Thoracic aorta (tissue), 2 donors: ENCODE measurements around the gene EGFL7. TPM values are rescaled to one million over a fixed set of nuclear protein-coding genes. Genes with fewer than 3 reads are reported as not detected.

ENCODE experiments used
- ATAC-seq: fragments of 150-250 bp; one replicate; pipeline ENCODE4 v1.8.0; 2017; ENCODE audit warnings: low read depth; ENCODE audit not compliant: insufficient number of reproducible peaks, low FRiP score
- DNase-seq: peaks from one replicate; pipeline ENCODE4 v3.0.0-alpha.2; 2020; ENCODE audit warnings: low spot score
- H3K27ac ChIP-seq, 2 donors: fragments of 200-600 bp; sonication (generic); 1 replicate in 1 of 2; 2 replicates in 1 of 2; pipeline ENCODE4 v1.5.1; 2016; ENCODE audit warnings: mild to moderate bottlenecking in 2 of 2, moderate library complexity in 2 of 2
- H3K27me3 ChIP-seq: fragments of 200-600 bp; sonication (generic); replicated peaks from 2 replicates; pipeline ENCODE4 v1.6.0; 2016; ENCODE audit warnings: mild to moderate bottlenecking; ENCODE audit not compliant: insufficient read depth
- H3K36me3 ChIP-seq: fragments of 200-600 bp; sonication (generic); one replicate; pipeline ENCODE4 v1.5.1; 2016
- H3K4me1 ChIP-seq, 2 donors: fragments of 200-600 bp; sonication (generic); 1 replicate in 1 of 2; 2 replicates in 1 of 2; pipeline versions ENCODE4 v1.5.1 to v1.6.0; 2016; ENCODE audit warnings: low read depth in 2 of 2, mild to moderate bottlenecking in 1 of 2; ENCODE audit not compliant: control insufficient read depth in 1 of 2
- H3K4me3 ChIP-seq: fragments of 200-600 bp; sonication (generic); 2 replicates; pipeline ENCODE4 v1.5.1; 2016; ENCODE audit warnings: mild to moderate bottlenecking
- H3K9me3 ChIP-seq: fragments of 200-600 bp; sonication (generic); 2 replicates; pipeline ENCODE4 v1.5.1; 2016
- total RNA-seq, 2 donors: library from RNA; depleted of rRNA; stranded (reverse); fragments of >200 nt; gene quantifications; one replicate each; pipeline versions ENCODE4 v1.1.0 to v1.2.3, GENCODE V29; 2016
- TF ChIP-seq, protein P1 (sequence below): fragments of 200-600 bp; sonication (generic); IDR thresholded peaks from one replicate; pipeline ENCODE4 v1.5.1; 2019; ENCODE audit warnings: antibody characterized with exemption

The EGFL7 gene
- total RNA-seq, 2 donors from 2014 or later, result 42.0 to 56.5 TPM

DNA sequence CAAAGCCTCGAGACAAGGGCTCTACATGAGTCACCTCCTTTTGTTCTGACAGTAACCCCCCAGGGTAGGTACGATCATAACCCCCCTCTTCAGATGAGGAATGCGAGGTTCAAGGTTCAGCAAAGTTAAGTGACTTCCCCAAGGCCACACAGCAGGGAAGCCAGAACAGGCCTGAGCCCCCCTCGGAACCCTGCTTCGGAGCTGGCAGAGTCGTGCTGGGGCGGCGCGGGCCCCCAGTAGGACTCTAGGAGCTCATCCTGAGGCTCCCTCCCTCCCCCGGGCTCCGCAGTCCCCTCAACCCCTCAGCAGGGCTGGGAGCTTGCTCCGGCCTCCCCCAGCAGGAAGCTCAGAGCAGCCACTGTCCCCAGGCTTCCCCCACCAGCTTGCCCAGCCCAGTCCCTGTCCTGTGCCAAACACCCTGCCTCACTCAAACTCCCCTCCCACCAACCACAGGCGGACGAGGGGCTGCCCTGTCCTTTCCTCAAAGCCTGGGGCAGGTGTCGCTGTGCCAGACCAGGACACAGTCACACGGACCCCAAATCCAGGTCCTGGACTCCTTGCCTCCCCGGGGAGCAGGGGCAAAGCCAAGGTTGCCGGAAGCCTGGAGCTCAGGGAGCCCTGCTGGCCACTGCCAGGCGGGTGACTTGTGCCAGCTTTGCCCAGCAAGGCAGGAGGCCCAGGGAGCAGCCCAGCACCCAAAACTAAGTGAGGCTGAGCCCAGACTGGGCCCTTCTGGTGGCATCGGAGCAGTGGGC is 19.4 kb downstream of the EGFL7 start:
- DNase-seq, result no peak
- Histone ChIP-seq H3K4me3 (no peak overlapping the region), H3K9me3 (no peaks in the 10 kb centered on the region), H3K36me3 (peaks cover 2% of the 10 kb centered on the region), H3K4me1 (peaks cover 11 to 18% of the 10 kb centered on the region in 2 donors), H3K27me3 (no peaks in the 10 kb centered on the region), H3K27ac (no peak overlapping the region)
- ATAC-seq, result no peak
- TF ChIP-seq, protein P1, sequence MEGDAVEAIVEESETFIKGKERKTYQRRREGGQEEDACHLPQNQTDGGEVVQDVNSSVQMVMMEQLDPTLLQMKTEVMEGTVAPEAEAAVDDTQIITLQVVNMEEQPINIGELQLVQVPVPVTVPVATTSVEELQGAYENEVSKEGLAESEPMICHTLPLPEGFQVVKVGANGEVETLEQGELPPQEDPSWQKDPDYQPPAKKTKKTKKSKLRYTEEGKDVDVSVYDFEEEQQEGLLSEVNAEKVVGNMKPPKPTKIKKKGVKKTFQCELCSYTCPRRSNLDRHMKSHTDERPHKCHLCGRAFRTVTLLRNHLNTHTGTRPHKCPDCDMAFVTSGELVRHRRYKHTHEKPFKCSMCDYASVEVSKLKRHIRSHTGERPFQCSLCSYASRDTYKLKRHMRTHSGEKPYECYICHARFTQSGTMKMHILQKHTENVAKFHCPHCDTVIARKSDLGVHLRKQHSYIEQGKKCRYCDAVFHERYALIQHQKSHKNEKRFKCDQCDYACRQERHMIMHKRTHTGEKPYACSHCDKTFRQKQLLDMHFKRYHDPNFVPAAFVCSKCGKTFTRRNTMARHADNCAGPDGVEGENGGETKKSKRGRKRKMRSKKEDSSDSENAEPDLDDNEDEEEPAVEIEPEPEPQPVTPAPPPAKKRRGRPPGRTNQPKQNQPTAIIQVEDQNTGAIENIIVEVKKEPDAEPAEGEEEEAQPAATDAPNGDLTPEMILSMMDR, result no peak

DNA sequence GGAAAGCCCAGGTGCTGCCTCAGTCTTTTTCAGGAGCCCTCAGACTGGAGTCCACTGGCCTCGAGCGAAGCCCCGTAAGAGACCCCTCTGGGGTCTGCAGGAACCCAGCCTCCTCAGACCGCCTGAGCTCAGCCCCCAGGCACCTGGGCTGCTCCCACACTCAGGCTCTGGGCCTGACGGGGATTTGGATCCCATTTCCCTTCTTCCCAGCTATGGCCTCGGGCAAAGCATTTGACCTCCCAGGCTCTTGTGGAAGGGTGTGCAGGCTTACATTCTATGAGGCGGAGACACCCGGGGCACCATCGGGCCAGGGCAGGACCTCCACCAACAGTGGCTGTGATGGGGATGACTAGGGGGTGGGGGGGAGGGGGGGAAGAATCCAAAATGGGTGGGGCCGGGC is 20.0 kb downstream of the EGFL7 start:
- Histone ChIP-seq H3K4me1 (peaks cover 12 to 18% of the 10 kb centered on the region in 2 donors), H3K4me3 (no peak overlapping the region), H3K36me3 (no peaks in the 10 kb centered on the region), H3K27me3 (no peaks in the 10 kb centered on the region), H3K9me3 (no peaks in the 10 kb centered on the region), H3K27ac (no peak overlapping the region)
- no peak for ATAC-seq
- no peak for DNase-seq
- TF ChIP-seq, protein P1, result no peak

DNA sequence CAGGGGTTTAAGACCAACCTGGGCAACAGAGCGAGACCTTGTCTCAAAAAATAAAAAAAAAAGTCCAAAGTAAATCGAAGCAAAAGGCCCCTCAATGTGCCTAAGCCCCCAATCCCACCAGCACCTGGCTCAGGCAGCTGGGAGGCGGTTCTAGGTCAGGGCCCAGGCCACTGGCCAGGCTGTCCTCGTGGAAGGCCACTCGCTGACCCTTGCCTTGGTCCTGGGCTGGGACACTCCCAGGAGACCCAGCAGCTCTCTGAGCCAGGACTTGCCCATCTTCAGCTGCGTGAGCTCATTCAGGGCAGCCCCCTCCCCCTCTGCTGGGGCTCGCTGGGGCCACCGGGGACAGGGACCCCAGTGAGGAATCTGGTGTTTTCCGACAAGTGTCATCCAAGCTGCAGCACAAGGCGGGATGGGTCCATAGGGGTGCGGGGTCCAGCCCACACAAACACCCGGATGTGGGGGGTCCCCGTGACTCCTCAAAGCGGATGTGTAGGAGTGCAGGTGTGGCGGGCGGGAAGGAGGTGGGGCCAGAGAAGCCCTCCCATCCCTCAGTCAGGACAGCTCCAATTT is 20.5 kb downstream of the EGFL7 start:
- TF ChIP-seq, protein P1, result no peak
- no peaks in the 10 kb centered on the region for H3K27me3 ChIP-seq
- H3K27ac ChIP-seq, result no peak overlapping the region
- H3K4me3 ChIP-seq, result no peak overlapping the region
- no peaks in the 10 kb centered on the region for H3K9me3 ChIP-seq
- DNase-seq, result no peak
- H3K4me1 ChIP-seq, result peaks cover 15 to 18% of the 10 kb centered on the region in 2 donors
- ATAC-seq, result no peak
- no peaks in the 10 kb centered on the region for H3K36me3 ChIP-seq

DNA sequence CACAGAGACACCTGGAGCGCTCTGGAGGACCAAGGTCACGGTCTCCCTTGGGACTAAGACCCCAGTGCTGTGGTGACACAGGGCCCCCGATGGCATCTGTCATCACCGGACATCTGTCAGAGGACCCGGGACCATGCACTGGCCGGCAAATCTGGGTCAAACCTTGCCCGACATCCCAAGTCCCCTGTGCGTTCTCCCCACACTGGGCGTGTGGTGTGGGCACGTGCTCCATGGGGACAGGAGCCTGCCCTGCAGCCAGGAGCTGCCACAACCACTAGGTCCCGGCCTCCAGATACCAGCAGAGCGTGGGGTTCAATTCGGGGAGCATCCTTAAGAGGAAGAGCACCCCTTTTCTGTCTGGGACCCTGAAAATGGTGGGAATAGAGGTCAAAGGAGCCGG is 21.0 kb downstream of the EGFL7 start:
- no peaks in the 10 kb centered on the region for H3K9me3 ChIP-seq
- TF ChIP-seq, protein P1, result no peak
- DNase-seq, result no peak
- no peaks in the 10 kb centered on the region for H3K27me3 ChIP-seq
- ATAC-seq, result no peak
- no peak overlapping the region for H3K4me3 ChIP-seq
- H3K36me3 ChIP-seq, result no peaks in the 10 kb centered on the region
- H3K4me1 ChIP-seq, result peaks cover 15 to 18% of the 10 kb centered on the region in 2 donors
- no peak overlapping the region for H3K27ac ChIP-seq

DNA sequence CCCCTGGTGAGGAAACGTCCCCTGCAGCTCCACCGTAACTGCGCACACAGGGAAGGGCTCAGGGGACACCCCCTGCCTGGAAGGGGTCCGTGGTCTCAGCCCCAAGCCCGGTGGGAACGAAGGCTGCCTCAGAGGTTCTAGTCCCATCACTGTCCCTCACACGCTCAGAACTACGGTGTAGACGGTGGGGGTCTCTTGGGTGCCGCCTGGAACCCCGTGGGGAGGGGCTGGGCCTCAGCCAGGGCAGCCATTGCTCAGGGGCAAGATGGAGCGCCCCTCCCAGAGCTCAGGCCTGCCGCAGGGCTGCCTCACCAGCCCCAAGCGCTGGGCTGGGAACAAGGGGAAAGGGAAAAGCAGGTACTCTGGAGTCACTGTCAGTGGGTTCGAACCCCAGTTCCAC is 21.6 kb downstream of the EGFL7 start:
- peaks cover 15 to 18% of the 10 kb centered on the region in 2 donors for H3K4me1 ChIP-seq
- no peaks in the 10 kb centered on the region for H3K27me3 ChIP-seq
- H3K4me3 ChIP-seq, result no peak overlapping the region
- TF ChIP-seq, protein P1, result no peak
- no peak overlapping the region for H3K27ac ChIP-seq
- DNase-seq, result no peak
- no peaks in the 10 kb centered on the region for H3K9me3 ChIP-seq
- H3K36me3 ChIP-seq, result no peaks in the 10 kb centered on the region
- no peak for ATAC-seq
